ENCODE data around the gene HLA-DQA1. TPM values are rescaled to one million over a fixed set of nuclear protein-coding genes. Genes with fewer than 3 reads are reported as not detected.
A peak's percentile ranks its signal among the peaks of the same experiment; 100 is the strongest.

Gene HLA-DQA1
- total and polyA plus RNA-seq, 2 experiments from 2014 or later, result not detected

- TF ChIP-seq EZH2phosphoT487 (IDR thresholded peaks at IDR 0.05; ENCODE audit: low read depth, severe bottlenecking, unreplicated experiment) (no peak), EZH2 (IDR thresholded peaks at IDR 0.05; ENCODE audit: borderline replicate concordance) (no peak), CTCF (IDR thresholded peaks at IDR 0.05; ENCODE audit: poor library complexity) (peak; percentile 29)
- DNase-seq (ENCODE audit: low spot score), result no peak
- H3K79me2 ChIP-seq, result no peaks in the 10 kb centered on the region
- H3K4me1 ChIP-seq (ENCODE audit: insufficient read depth), result no peaks in the 10 kb centered on the region
- H3K4me3 ChIP-seq, result no peak overlapping the region
- 72% methylated on average over 3 of the region's 3 CpGs for WGBS (ENCODE audit: low lambda C conversion rate, missing lambda C conversion rate)
- H3K27me3 ChIP-seq, result no peaks in the 10 kb centered on the region
- no peaks in the 10 kb centered on the region for H3K36me3 ChIP-seq (replicated peaks; ENCODE audit: insufficient read depth, low read depth)
- H3K27ac ChIP-seq, result no peak overlapping the region
- H3K9me2 ChIP-seq (replicated peaks; ENCODE audit: insufficient read depth), result no peaks in the 10 kb centered on the region
- no peak overlapping the region for H2AFZ ChIP-seq
- no peaks in the 10 kb centered on the region for H4K20me1 ChIP-seq (ENCODE audit: insufficient read depth, poor library complexity, severe bottlenecking)
- H3K4me2 ChIP-seq, result no peak overlapping the region
- H3K9me3 ChIP-seq (ENCODE audit: low read depth), result no peaks in the 10 kb centered on the region
These were observed 28.8 kb upstream of the HLA-DQA1 start for GRCh38 chr6:32608362-32608761.

- H3K79me2 ChIP-seq, result no peaks in the 10 kb centered on the region
- no peak overlapping the region for H3K4me3 ChIP-seq
- no peaks in the 10 kb centered on the region for H3K9me3 ChIP-seq (ENCODE audit: low read depth)
- no peak overlapping the region for H2AFZ ChIP-seq
- H3K27me3 ChIP-seq, result no peaks in the 10 kb centered on the region
- TF ChIP-seq EZH2 (IDR thresholded peaks at IDR 0.05; ENCODE audit: borderline replicate concordance), result no peak
- TF ChIP-seq EZH2phosphoT487 (IDR thresholded peaks at IDR 0.05; ENCODE audit: low read depth, severe bottlenecking, unreplicated experiment), result no peak
- TF ChIP-seq CTCF (IDR thresholded peaks at IDR 0.05; ENCODE audit: poor library complexity), result no peak
- WGBS (ENCODE audit: low lambda C conversion rate, missing lambda C conversion rate), result 92% methylated on average over 3 of the region's 3 CpGs
- H4K20me1 ChIP-seq (ENCODE audit: insufficient read depth, poor library complexity, severe bottlenecking), result no peaks in the 10 kb centered on the region
- no peak for DNase-seq (ENCODE audit: low spot score)
- peak overlapping the region; percentile 41 for H3K27ac ChIP-seq
- H3K4me2 ChIP-seq, result peak overlapping the region; percentile 39
- no peaks in the 10 kb centered on the region for H3K4me1 ChIP-seq (ENCODE audit: insufficient read depth)
- no peaks in the 10 kb centered on the region for H3K36me3 ChIP-seq (replicated peaks; ENCODE audit: insufficient read depth, low read depth)
- no peaks in the 10 kb centered on the region for H3K9me2 ChIP-seq (replicated peaks; ENCODE audit: insufficient read depth)
These were observed 27.8 kb upstream of the HLA-DQA1 start for GRCh38 chr6:32609391-32609730.

GRCh38 chr6:32609731-32610640, 27.2 kb upstream of the HLA-DQA1 start:
- H2AFZ ChIP-seq, result no peak overlapping the region
- no peak for TF ChIP-seq EZH2phosphoT487 (IDR thresholded peaks at IDR 0.05; ENCODE audit: low read depth, severe bottlenecking, unreplicated experiment)
- no peak for TF ChIP-seq EZH2 (IDR thresholded peaks at IDR 0.05; ENCODE audit: borderline replicate concordance)
- TF ChIP-seq CTCF (IDR thresholded peaks at IDR 0.05; ENCODE audit: poor library complexity), result no peak
- DNase-seq (ENCODE audit: low spot score), result peak; percentile 95
- H3K36me3 ChIP-seq (replicated peaks; ENCODE audit: insufficient read depth, low read depth), result no peaks in the 10 kb centered on the region
- no peaks in the 10 kb centered on the region for H4K20me1 ChIP-seq (ENCODE audit: insufficient read depth, poor library complexity, severe bottlenecking)
- no peaks in the 10 kb centered on the region for H3K79me2 ChIP-seq
- H3K27me3 ChIP-seq, result no peaks in the 10 kb centered on the region
- no peaks in the 10 kb centered on the region for H3K9me3 ChIP-seq (ENCODE audit: low read depth)
- no peaks in the 10 kb centered on the region for H3K9me2 ChIP-seq (replicated peaks; ENCODE audit: insufficient read depth)
- H3K4me3 ChIP-seq, result no peak overlapping the region
- H3K4me2 ChIP-seq, result peak overlapping the region; percentile 39
- H3K27ac ChIP-seq, result peak overlapping the region; percentile 41
- H3K4me1 ChIP-seq (ENCODE audit: insufficient read depth), result no peaks in the 10 kb centered on the region
- whole genome bisulfite sequencing (ENCODE audit: low lambda C conversion rate, missing lambda C conversion rate), result 23% methylated on average over 8 of the region's 8 CpGs
